ENCODE measurements around the gene CFAP45.

DNA sequence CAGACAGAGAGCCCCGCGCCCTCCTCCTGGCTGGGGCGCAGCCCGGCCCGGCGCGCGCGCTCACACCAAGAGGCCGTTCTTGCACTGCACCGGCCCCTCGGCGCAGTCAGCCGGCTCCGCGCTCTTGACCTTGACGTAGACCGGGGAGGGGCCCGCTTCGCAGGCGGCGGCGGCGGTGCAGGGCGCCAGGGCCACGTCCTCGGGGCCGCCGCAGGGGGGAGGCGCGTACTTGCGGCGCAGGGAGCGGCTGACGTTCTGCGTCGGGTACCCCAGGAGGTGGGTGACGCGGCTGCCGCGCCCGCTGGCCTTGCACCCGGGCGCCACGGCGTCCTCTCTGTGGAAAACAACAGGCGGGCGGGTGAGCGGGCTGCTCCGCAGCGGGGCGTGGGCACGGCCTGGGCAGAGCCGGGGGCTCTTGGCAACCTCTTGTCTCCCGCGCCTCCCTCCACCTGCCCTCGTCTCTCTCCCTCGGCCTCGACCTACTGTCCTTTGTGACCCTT is 45.2 kb downstream of the CFAP45 start:
- peak; percentile 34 for TF ChIP-seq SUZ12 (IDR thresholded peaks at IDR 0.05; ENCODE audit: extremely low read depth, insufficient read depth, insufficient read length)
- TF ChIP-seq ZNF274 (IDR thresholded peaks at IDR 0.05; ENCODE audit: low read depth, low read length): no peak
- TF ChIP-seq YY1 (IDR thresholded peaks at IDR 0.05; ENCODE audit: insufficient read depth, insufficient read length): no peak
